Peyer's patch (tissue), 4 donors: ENCODE results near the gene MC5R.
"Not testable (repeated sequence)": the region's sequence is repeated elsewhere in the genome, so short reads cannot be mapped to it uniquely, and the experiment has no call there.

Source experiments
- CTCF ChIP-seq, 6 experiments: fragments of 450-650 bp in 4 of 6; fragments of 200-600 bp in 2 of 6; sonication (generic) in 1 of 6; IDR thresholded peaks; one replicate each; pipeline ENCODE4 v1.5.1; 2017 to 2019; ENCODE audit warnings: antibody characterized with exemption in 6 of 6, mild to moderate bottlenecking in 3 of 6, moderate library complexity in 1 of 6
- POLR2A ChIP-seq, 2 donors: fragments of 450-650 bp; IDR thresholded peaks; one replicate each; pipeline ENCODE4 v1.5.1; 2017; ENCODE audit warnings: antibody characterized with exemption in 2 of 2, mild to moderate bottlenecking in 2 of 2, moderate library complexity in 2 of 2

GRCh38 chr18:13862898-13863297 lies 38.9 kb downstream of the MC5R start:
- not testable (repeated sequence) for TF ChIP-seq CTCF, POLR2A (IDR thresholded peaks at IDR 0.05)
